GM23338 (cell line): ENCODE measurements around the gene GPRC5B. TPM values are rescaled to one million over a fixed set of nuclear protein-coding genes. Genes with fewer than 3 reads are reported as not detected.

Experiments
- ATAC-seq: fragments of 200-7000 bp; cut with Tn5 transposase; 3 replicates; pipeline ENCODE4 v1.9.1; 2020
- DNase-seq: peaks from one replicate; pipeline ENCODE4 v3.0.0-alpha.2; 2015; ENCODE audit warnings: low spot score
- H2AFZ ChIP-seq: fragments of 200-600 bp; sonication (generic); 2 replicates; pipeline ENCODE4 v1.8.0; 2016; ENCODE audit warnings: antibody characterized with exemption, mild to moderate bottlenecking, moderate library complexity
- H3F3A ChIP-seq: fragments of 200-600 bp; sonication (generic); replicated peaks from 2 replicates; pipeline ENCODE4 v1.8.0; 2017; ENCODE audit warnings: antibody characterized with exemption, mixed run types, low read depth
- H3K27ac ChIP-seq: fragments of 200-600 bp; sonication (generic); 2 replicates; pipeline ENCODE4 v1.6.1; 2016; ENCODE audit warnings: low read depth
- H3K27me3 ChIP-seq: fragments of 200-600 bp; sonication (generic); 2 replicates; pipeline ENCODE4 v1.8.0; 2016; ENCODE audit warnings: mild to moderate bottlenecking, mixed run types, moderate library complexity; ENCODE audit not compliant: insufficient read depth
- H3K36me3 ChIP-seq: fragments of 200-600 bp; sonication (generic); 2 replicates; pipeline ENCODE4 v1.8.0; 2016; ENCODE audit warnings: mild to moderate bottlenecking; ENCODE audit not compliant: insufficient read depth
- H3K4me1 ChIP-seq: fragments of 200-600 bp; sonication (generic); 2 replicates; pipeline ENCODE4 v1.8.0; 2016; ENCODE audit warnings: mild to moderate bottlenecking, moderate library complexity; ENCODE audit not compliant: insufficient read depth
- H3K4me2 ChIP-seq: fragments of 200-600 bp; sonication (generic); 2 replicates; pipeline ENCODE4 v1.7.1; 2017; ENCODE audit warnings: mixed run types
- H3K4me3 ChIP-seq: fragments of 200-600 bp; sonication (generic); 2 replicates; pipeline ENCODE4 v1.6.1; 2016; ENCODE audit warnings: mixed run types
- H3K79me2 ChIP-seq: fragments of 200-600 bp; sonication (generic); replicated peaks from 2 replicates; pipeline ENCODE4 v1.8.0; 2017; ENCODE audit warnings: mild to moderate bottlenecking; ENCODE audit not compliant: insufficient read depth
- H3K9me2 ChIP-seq: fragments of 200-600 bp; sonication (generic); 2 replicates; pipeline ENCODE4 v1.8.0; 2017; ENCODE audit not compliant: insufficient read depth
- H4K20me1 ChIP-seq: fragments of 200-600 bp; sonication (generic); replicated peaks from 2 replicates; pipeline ENCODE4 v1.8.0; 2017; ENCODE audit warnings: mild to moderate bottlenecking; ENCODE audit not compliant: insufficient read depth
- H3K27ac Mint-ChIP-seq: 2 replicates; pipeline ENCODE4 v1.8.0; 2020; ENCODE audit warnings: inconsistent platforms, mild to moderate bottlenecking, moderate library complexity, mixed read lengths
- H3K27me3 Mint-ChIP-seq: 3 replicates; pipeline ENCODE4 v1.8.0; 2022; ENCODE audit warnings: low read depth, mild to moderate bottlenecking, moderate library complexity, mixed read lengths, inconsistent platforms; ENCODE audit not compliant: insufficient read depth, poor library complexity
- H3K36me3 Mint-ChIP-seq: 3 replicates; pipeline ENCODE4 v1.8.0; 2021; ENCODE audit warnings: low read depth, mild to moderate bottlenecking, inconsistent platforms, moderate library complexity, mixed read lengths
- H3K4me1 Mint-ChIP-seq: 3 replicates; pipeline ENCODE4 v1.8.0; 2020; ENCODE audit warnings: mild to moderate bottlenecking, inconsistent platforms, mixed read lengths
- H3K4me3 Mint-ChIP-seq: 3 replicates; pipeline ENCODE4 v1.8.0; 2021; ENCODE audit warnings: moderate library complexity, mild to moderate bottlenecking, inconsistent platforms, mixed read lengths
- H3K9me3 Mint-ChIP-seq: 3 replicates; pipeline ENCODE4 v1.8.0; 2020; ENCODE audit warnings: moderate library complexity, mild to moderate bottlenecking, inconsistent platforms, mixed read lengths
- EZH2phosphoT487 ChIP-seq: fragments of 200-600 bp; sonication (generic); IDR thresholded peaks from one replicate; pipeline ENCODE4 v1.8.1; 2018; ENCODE audit warnings: antibody characterized with exemption; ENCODE audit not compliant: unreplicated experiment
- ZNF331 ChIP-seq: fragments of 250-450 bp; sonication (Bioruptor Pico); IDR thresholded peaks from 2 replicates; pipeline ENCODE4 v1.5.0; 2020; ENCODE audit warnings: low read depth, mild to moderate bottlenecking, moderate library complexity
- ZNF462 ChIP-seq: fragments of 250-450 bp; sonication (Bioruptor Pico); IDR thresholded peaks from 2 replicates; pipeline ENCODE4 v1.5.0; 2020; ENCODE audit warnings: mild to moderate bottlenecking, moderate library complexity
- polyA plus RNA-seq: library from polyadenylated mRNA; unstranded; fragments of >200 nt; fragmentation: Nextera tagmentation; extraction: Ambion mirVana; gene quantifications from 2 replicates; pipeline ENCODE4 v1.2.1, GENCODE V29; 2016
- small RNA-seq: library from RNA; depleted of rRNA; stranded (forward); fragments of <200 nt; gene quantifications from one replicate; pipeline ENCODE3, GENCODE V24; 2014; ENCODE audit warnings: low replicate concordance
- total RNA-seq: library from RNA; depleted of rRNA; stranded (reverse); fragments of >200 nt; shearing (Covaris generic); gene quantifications from 2 replicates; pipeline ENCODE4 v1.2.3, GENCODE V29; 2014; rRNA removed

The GPRC5B gene
- total and polyA plus RNA-seq, 2 experiments from 2014 or later: 70.9 to 82.5 TPM

- no peak for TF ChIP-seq ZNF462 (CRISPR knock-in tag)
These were observed 75.5 kb downstream of the GPRC5B start (continued) for GRCh38 chr16:19809121-19809635.

- no peak for DNase-seq
- Histone ChIP-seq H3F3A (peaks cover 10% of the 10 kb centered on the region), H3K27ac (no peak overlapping the region), H4K20me1 (no peaks in the 10 kb centered on the region), H3K4me1 (peaks cover 5% of the 10 kb centered on the region; the same call in 1 of the 2 replicates), H3K9me2 (no peaks in the 10 kb centered on the region), H2AFZ (no peak overlapping the region), H3K4me3 (no peak overlapping the region), H3K4me2 (no peak overlapping the region), H3K79me2 (no peaks in the 10 kb centered on the region), H3K36me3 (no peaks in the 10 kb centered on the region; the same call in 1 of the 2 replicates), H3K27me3 (no peaks in the 10 kb centered on the region)
- Mint-ChIP-seq H3K27ac (no peak overlapping the region), H3K36me3 (peaks cover 29% of the 10 kb centered on the region), H3K9me3 (peaks cover 39% of the 10 kb centered on the region), H3K27me3 (peaks cover 8% of the 10 kb centered on the region), H3K4me1 (peaks cover 12% of the 10 kb centered on the region), H3K4me3 (no peak overlapping the region)
- TF ChIP-seq EZH2phosphoT487 (no peak), ZNF331 (no peak)
- ATAC-seq: no peak
These were observed 76.5 kb downstream of the GPRC5B start for GRCh38 chr16:19808061-19808641.

Small RNA genes within 50 kb of the gene (small RNA-seq; reads per million reads assigned to genes)
- not detected for gene LARP7P2

Other genes with a start within 250 kb of the GPRC5B start
- 56.1 and 57.7 TPM in 2 replicates for gene KNOP1, start 166.6 kb downstream of the GPRC5B start, total RNA-seq
- gene KNOP1, start 166.6 kb downstream of the GPRC5B start, polyA plus RNA-seq: 190 and 207 TPM in 2 replicates
- gene IQCK, start 166.6 kb downstream of the GPRC5B start, total RNA-seq: 7.9 and 10.0 TPM in 2 replicates
- 5.8 and 7.6 TPM in 2 replicates for gene IQCK, start 166.6 kb downstream of the GPRC5B start, polyA plus RNA-seq
- gene GPR139, start 189.0 kb upstream of the GPRC5B start, total RNA-seq: 1.8 and 2.3 TPM in 2 replicates
- gene GPR139, start 189.0 kb upstream of the GPRC5B start, polyA plus RNA-seq: 0.31 and 0.66 TPM in 2 replicates